K562 (cell line): Measurements from ENCODE around the gene ARHGAP26.

Experiments used
- GABPA ChIP-seq: fragments of 200-800 bp; sonication (Bioruptor generic); conservative IDR thresholded peaks from 2 replicates; pipeline ENCODE4 v1.6.1; 2016; ENCODE audit warnings: low read depth, missing genetic modification characterization, missing compliant biosample characterization
- POLR2AphosphoS5 ChIP-seq: IDR thresholded peaks from 2 replicates; pipeline ENCODE4 v1.6.1; 2011; ENCODE audit warnings: mild to moderate bottlenecking, low read depth, low read length, moderate library complexity; ENCODE audit not compliant: control insufficient read depth, insufficient read depth
- RBM25 ChIP-seq: fragments of 200-400 bp; formaldehyde crosslinking; IDR thresholded peaks from 2 replicates; pipeline ENCODE4 v1.6.1; 2018; ENCODE audit warnings: low read length, low read depth, moderate library complexity; ENCODE audit not compliant: severe bottlenecking
- RFX5 ChIP-seq: IDR thresholded peaks from 2 replicates; pipeline ENCODE4 v1.6.1; 2011; ENCODE audit warnings: low read depth, mild to moderate bottlenecking, improper control_type of control experiment, low read length
- SP1 ChIP-seq: sonication (generic); formaldehyde crosslinking; IDR thresholded peaks from 2 replicates; pipeline ENCODE4 v1.8.1; 2022; ENCODE audit warnings: mild to moderate bottlenecking, missing genetic modification reagents

- no peak for TF ChIP-seq POLR2AphosphoS5
- no peak for TF ChIP-seq RBM25
- TF ChIP-seq RFX5: no peak
- no peak for TF ChIP-seq SP1 (CRISPR knock-in tag)
- TF ChIP-seq GABPA (tag): no peak
Observed at GRCh38 chr5:142947427-142947709, 177.2 kb downstream of the ARHGAP26 start.
